NCI-H2171 treated with DMSO at 0.1 percent for 48 hours (cell line): Measurements from ENCODE around the gene YJEFN3.

Experiments used
- DNase-seq: peaks from one replicate; lab custom pipeline; 2025; lab: John Stamatoyannopoulos, UW

Gene YJEFN3

GRCh38 chr19:19539698-19540063 is 11.0 kb downstream of the YJEFN3 start:
- no peak for DNase-seq

DNA sequence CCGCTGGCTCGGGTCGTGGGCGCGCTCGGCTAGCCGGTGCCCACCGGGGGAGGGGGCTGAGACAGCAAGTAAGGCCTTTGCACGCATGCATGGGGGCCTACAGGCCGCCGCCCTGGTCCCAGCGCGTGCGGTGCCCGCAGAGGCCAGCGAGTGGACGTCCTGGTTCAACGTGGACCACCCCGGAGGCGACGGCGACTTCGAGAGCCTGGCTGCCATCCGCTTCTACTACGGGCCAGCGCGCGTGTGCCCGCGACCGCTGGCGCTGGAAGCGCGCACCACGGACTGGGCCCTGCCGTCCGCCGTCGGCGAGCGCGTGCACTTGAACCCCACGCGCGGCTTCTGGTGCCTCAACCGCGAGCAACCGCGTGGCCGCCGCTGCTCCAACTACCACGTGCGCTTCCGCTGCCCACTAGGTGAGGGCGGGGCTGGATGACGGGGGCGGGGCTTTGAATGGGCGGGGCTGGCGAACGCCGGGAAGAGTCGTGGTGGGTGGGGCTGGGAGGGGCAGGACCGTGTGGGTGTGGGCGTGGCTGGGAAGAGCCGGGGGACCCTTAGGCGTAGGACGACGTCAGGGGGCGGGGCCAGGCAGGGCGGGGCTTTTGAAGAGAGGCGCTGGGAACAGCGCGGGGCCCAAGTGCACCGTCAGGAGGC is 11.5 kb downstream of the YJEFN3 start:
- DNase-seq: no peak

- no peak for DNase-seq
Observed at GRCh38 chr19:19540715-19541515, 12.2 kb downstream of the YJEFN3 start.

- DNase-seq: no peak
Observed at GRCh38 chr19:19541616-19542015, 12.9 kb downstream of the YJEFN3 start.

GRCh38 chr19:19542507-19542906 is 13.8 kb downstream of the YJEFN3 start:
- no peak for DNase-seq

- DNase-seq: no peak
Observed at GRCh38 chr19:19543101-19543500, 14.4 kb downstream of the YJEFN3 start.

DNA sequence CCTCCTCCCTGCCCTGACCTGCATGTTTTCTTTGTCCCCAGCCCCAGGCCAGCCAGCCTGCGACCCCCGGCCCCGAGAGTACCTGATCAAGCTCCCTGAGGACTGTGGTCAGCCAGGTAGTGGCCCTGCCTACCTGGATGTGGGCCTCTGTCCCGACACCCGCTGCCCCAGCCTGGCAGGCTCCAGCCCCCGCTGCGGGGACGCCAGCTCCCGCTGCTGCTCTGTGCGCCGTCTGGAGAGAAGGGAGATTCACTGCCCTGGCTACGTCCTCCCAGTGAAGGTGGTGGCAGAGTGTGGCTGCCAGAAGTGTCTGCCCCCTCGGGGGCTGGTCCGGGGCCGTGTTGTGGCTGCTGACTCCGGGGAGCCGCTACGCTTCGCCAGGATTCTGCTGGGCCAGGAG is 14.9 kb downstream of the YJEFN3 start:
- no peak for DNase-seq

DNA sequence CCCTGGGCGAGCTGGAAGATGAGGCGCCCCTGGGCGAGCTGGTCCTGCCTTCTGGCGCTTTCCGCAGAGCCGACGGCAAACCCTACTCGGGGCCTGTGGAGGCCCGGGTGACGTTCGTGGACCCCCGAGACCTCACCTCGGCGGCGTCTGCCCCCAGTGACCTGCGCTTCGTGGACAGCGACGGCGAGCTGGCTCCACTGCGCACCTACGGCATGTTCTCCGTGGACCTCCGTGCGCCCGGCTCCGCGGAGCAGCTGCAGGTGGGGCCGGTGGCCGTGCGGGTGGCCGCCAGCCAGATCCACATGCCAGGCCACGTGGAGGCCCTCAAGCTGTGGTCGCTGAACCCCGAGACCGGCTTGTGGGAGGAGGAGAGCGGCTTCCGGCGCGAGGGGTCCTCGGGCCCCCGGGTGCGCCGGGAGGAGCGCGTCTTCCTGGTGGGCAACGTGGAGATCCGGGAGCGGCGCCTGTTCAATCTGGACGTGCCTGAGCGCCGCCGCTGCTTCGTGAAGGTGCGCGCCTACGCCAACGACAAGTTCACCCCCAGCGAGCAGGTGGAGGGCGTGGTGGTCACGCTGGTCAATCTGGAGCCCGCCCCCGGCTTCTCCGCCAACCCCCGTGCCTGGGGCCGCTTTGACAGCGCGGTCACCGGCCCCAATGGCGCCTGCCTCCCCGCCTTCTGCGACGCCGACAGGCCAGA is 15.7 kb downstream of the YJEFN3 start:
- no peak for DNase-seq

DNA sequence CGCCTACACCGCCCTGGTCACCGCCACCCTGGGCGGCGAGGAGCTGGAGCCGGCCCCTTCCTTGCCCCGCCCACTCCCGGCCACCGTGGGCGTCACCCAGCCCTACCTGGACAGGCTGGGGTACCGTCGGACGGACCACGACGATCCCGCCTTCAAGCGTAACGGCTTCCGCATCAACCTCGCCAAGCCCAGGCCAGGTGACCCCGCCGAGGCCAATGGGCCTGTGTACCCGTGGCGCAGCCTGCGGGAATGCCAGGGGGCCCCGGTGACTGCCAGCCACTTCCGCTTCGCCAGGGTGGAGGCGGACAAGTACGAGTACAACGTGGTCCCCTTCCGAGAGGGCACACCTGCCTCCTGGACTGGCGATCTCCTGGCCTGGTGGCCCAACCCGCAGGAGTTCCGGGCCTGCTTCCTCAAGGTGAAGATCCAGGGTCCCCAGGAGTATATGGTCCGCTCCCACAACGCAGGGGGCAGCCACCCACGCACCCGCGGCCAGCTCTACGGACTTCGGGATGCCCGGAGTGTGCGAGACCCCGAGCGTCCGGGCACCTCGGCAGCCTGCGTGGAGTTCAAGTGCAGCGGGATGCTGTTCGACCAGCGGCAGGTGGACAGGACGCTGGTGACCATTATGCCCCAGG is 16.4 kb downstream of the YJEFN3 start:
- DNase-seq: no peak

GRCh38 chr19:19545707-19546106 is 17.0 kb downstream of the YJEFN3 start:
- no peak for DNase-seq

- DNase-seq: no peak
Observed at GRCh38 chr19:19546751-19547162, 18.0 kb downstream of the YJEFN3 start.

- DNase-seq: no peak
Observed at GRCh38 chr19:19547674-19548336, 19.1 kb downstream of the YJEFN3 start.

- DNase-seq: no peak
Observed at GRCh38 chr19:19548915-19549759, 20.4 kb downstream of the YJEFN3 start.

GRCh38 chr19:19549804-19550464 is 21.2 kb downstream of the YJEFN3 start:
- DNase-seq: no peak

GRCh38 chr19:19550485-19550929 is 21.8 kb downstream of the YJEFN3 start:
- DNase-seq: no peak

DNA sequence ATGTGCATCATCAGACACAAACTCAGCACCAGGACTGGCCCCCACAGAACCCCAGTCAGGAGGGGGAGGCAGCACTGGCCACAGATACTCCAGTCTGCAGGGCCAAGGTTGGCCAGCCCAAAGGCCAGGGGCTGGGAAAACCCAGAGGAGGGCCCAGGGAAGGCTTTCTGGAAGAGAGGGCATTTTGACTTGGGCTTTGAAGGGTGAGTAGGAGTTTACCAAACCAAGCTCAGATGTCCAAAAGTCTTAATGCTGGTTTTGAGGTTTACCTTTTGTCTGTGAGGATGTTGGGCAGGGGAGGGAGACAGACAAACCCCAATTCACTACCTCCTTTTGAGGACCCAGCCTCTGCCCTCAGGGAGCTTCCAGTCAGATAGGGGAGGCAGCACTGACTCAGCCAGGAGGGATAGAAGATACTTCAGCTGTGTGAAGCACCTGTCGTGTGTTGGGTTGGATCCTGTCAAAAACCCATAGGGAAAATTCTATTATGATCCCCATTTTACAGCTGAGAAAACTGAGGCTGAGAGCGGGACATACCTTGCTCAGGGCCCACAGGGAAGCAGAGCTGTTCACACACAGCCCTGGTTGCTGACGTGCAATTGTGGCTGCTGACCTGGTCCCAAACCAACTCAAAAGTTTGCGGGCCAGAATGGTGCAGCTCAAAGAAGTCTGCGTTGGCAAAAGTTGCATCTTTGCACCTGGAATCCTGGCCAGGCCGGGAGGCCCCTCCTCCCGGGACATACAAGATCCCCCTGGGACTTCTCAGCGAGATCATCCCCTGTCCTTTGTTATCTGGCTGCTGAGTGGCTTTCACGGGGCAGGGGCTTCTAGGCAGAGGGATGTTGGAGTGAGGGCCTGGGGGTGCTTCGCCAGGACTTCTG is 22.5 kb downstream of the YJEFN3 start:
- no peak for DNase-seq

DNA sequence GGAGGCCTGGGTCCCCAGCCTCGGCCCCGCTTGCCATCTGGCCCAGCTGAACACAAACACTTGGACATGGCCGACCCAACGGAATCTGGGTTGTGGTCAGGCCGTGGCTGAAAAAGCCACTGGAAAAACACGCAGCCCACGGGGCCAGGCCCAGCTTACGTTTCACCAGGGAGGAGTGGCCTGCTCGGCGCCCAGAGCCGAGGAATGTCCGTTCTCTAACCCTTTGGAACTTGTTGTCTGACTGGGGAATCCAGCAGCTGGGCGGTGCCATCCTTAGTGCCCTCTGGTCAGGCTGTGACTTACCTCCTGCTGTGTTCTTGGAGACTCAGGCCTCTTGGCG is 23.1 kb downstream of the YJEFN3 start:
- no peak for DNase-seq

DNA sequence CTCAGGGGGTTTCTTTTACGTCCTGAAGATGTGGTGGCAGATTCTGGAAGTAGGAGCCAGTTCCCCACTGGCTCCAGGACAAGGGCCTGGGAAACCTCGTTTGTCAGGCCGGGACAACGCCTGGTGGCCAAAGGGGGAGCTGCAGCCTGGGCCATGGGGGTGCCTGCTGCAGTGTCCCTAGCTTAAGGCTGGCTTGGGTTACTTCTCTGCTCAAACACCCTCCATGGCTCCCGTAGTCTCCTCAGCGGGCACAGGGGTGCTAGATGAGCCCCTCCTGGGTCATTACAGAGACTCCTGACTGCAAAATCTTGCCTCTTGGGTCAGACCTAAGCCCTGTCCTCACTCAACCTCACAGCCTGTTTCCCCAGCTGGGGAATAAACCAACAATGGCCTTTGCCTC is 24.1 kb downstream of the YJEFN3 start:
- DNase-seq: no peak

- DNase-seq: no peak
Observed at GRCh38 chr19:19553670-19554069, 25.0 kb downstream of the YJEFN3 start.
